ENCODE results near the gene IDH3B. TPM values are rescaled to one million over a fixed set of nuclear protein-coding genes. Genes with fewer than 3 reads are reported as not detected.

Gene IDH3B
- total and polyA plus RNA-seq, 2 experiments from 2014 or later = 91.1 to 93.8 TPM

GRCh38 chr20:2657674-2658073 lies 6.3 kb downstream of the IDH3B start:
- Histone ChIP-seq H3K9me2 (replicated peaks; ENCODE audit: insufficient read depth) (no peaks in the 10 kb centered on the region), H3K4me1 (ENCODE audit: insufficient read depth) (peaks cover 8% of the 10 kb centered on the region), H3K4me3 (no peak overlapping the region), H3K79me2 (peaks cover 37% of the 10 kb centered on the region), H3K27ac (no peak overlapping the region), H3K36me3 (replicated peaks; ENCODE audit: insufficient read depth, low read depth) (peaks cover 7% of the 10 kb centered on the region), H3K4me2 (no peak overlapping the region), H2AFZ (no peak overlapping the region), H4K20me1 (ENCODE audit: insufficient read depth, poor library complexity, severe bottlenecking) (peaks cover 16% of the 10 kb centered on the region), H3K9me3 (ENCODE audit: low read depth) (no peaks in the 10 kb centered on the region), H3K27me3 (no peaks in the 10 kb centered on the region)
- 99% methylated on average over 5 of the region's 5 CpGs for WGBS (ENCODE audit: low lambda C conversion rate, missing lambda C conversion rate)
- no peak for TF ChIP-seq EZH2phosphoT487 (IDR thresholded peaks at IDR 0.05; ENCODE audit: low read depth, severe bottlenecking, unreplicated experiment)
- no peak for TF ChIP-seq EZH2 (IDR thresholded peaks at IDR 0.05; ENCODE audit: borderline replicate concordance)
- no peak for TF ChIP-seq CTCF (IDR thresholded peaks at IDR 0.05; ENCODE audit: poor library complexity)
- DNase-seq (ENCODE audit: low spot score) = no peak

GRCh38 chr20:2657241-2657640 lies 6.8 kb downstream of the IDH3B start:
- Histone ChIP-seq H3K4me1 (ENCODE audit: insufficient read depth) (peaks cover 8% of the 10 kb centered on the region), H3K27ac (no peak overlapping the region), H3K9me2 (replicated peaks; ENCODE audit: insufficient read depth) (no peaks in the 10 kb centered on the region), H3K4me3 (no peak overlapping the region), H3K9me3 (ENCODE audit: low read depth) (no peaks in the 10 kb centered on the region), H2AFZ (no peak overlapping the region), H3K36me3 (replicated peaks; ENCODE audit: insufficient read depth, low read depth) (peaks cover 7% of the 10 kb centered on the region), H3K27me3 (no peaks in the 10 kb centered on the region), H3K79me2 (peaks cover 35% of the 10 kb centered on the region), H3K4me2 (no peak overlapping the region), H4K20me1 (ENCODE audit: insufficient read depth, poor library complexity, severe bottlenecking) (peaks cover 16% of the 10 kb centered on the region)
- TF ChIP-seq EZH2phosphoT487 (IDR thresholded peaks at IDR 0.05; ENCODE audit: low read depth, severe bottlenecking, unreplicated experiment) (no peak), EZH2 (IDR thresholded peaks at IDR 0.05; ENCODE audit: borderline replicate concordance) (no peak), CTCF (IDR thresholded peaks at IDR 0.05; ENCODE audit: poor library complexity) (no peak)
- DNase-seq (ENCODE audit: low spot score) = no peak
- WGBS (ENCODE audit: low lambda C conversion rate, missing lambda C conversion rate) = 88% methylated on average over 5 of the region's 5 CpGs

- no peaks in the 10 kb centered on the region for H3K27me3 ChIP-seq
- peaks cover 7% of the 10 kb centered on the region for H3K36me3 ChIP-seq (replicated peaks; ENCODE audit: insufficient read depth, low read depth)
- H3K9me2 ChIP-seq (replicated peaks; ENCODE audit: insufficient read depth) = no peaks in the 10 kb centered on the region
- no peak overlapping the region for H3K27ac ChIP-seq
- peaks cover 16% of the 10 kb centered on the region for H4K20me1 ChIP-seq (ENCODE audit: insufficient read depth, poor library complexity, severe bottlenecking)
- H2AFZ ChIP-seq = no peak overlapping the region
- H3K4me1 ChIP-seq (ENCODE audit: insufficient read depth) = peaks cover 8% of the 10 kb centered on the region
- peaks cover 29% of the 10 kb centered on the region for H3K79me2 ChIP-seq
- 93% methylated on average over 12 of the region's 12 CpGs for whole genome bisulfite sequencing (ENCODE audit: low lambda C conversion rate, missing lambda C conversion rate)
- no peak for DNase-seq (ENCODE audit: low spot score)
- TF ChIP-seq CTCF (IDR thresholded peaks at IDR 0.05; ENCODE audit: poor library complexity) (no peak), EZH2 (IDR thresholded peaks at IDR 0.05; ENCODE audit: borderline replicate concordance) (no peak), EZH2phosphoT487 (IDR thresholded peaks at IDR 0.05; ENCODE audit: low read depth, severe bottlenecking, unreplicated experiment) (no peak)
- no peak overlapping the region for H3K4me3 ChIP-seq
- no peak overlapping the region for H3K4me2 ChIP-seq
- H3K9me3 ChIP-seq (ENCODE audit: low read depth) = no peaks in the 10 kb centered on the region
Measured at GRCh38 chr20:2656471-2657117, 7.4 kb downstream of the IDH3B start.

Measured in hepatocyte (in vitro differentiated cells).